Measurements from ENCODE around the gene GPR152. TPM values are rescaled to one million over a fixed set of nuclear protein-coding genes. Genes with fewer than 3 reads are reported as not detected.

Gene GPR152
- total and polyA plus RNA-seq, 12 donors, result not detected

DNA sequence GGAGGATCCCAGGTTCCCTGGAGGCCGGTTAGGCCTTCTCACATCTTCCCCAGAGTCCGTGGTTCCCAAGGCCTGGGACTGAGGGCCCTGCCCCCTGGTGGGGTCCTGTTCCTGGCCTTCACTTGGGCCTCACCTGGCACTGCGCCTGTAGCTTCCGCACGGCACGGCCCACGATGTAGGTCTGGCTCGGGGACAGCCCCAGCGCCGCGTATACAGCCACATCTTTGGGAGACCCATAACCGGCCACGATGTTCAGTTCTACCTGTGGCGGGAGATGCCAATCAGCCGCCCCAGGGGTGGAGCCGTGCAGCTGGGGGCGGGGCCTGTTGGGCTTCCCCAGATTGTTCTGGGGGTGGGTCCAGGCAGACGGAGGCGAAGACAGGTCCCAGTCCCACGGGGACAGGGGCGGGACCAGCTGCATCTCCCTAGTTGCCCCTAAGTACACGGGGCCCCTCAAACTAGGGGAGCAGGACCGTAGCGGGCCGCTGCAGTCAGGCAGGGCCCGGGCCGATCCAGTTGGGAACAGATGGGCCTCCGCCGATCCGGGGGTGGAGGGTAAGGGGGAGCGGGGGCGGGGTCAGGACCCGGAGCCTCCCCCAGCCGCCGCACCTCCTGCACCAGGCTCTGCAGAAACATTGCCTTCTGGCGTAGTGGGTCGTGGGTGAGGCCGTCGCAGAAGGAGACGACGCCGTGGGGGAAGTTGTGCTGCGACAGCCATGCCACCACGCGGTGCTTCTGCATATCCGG, 40.4 kb upstream of the GPR152 start:
- no peaks in the 10 kb centered on the region for H3K9me3 ChIP-seq
- 83 to 90% methylated on average over 43 to 46 of the region's 46 CpGs for WGBS, 2 donors
- intact Hi-C loops (cut with DNase I), result no loop called here
- ATAC-seq (no peak), DNase-seq (no peak)
- no peak overlapping the region for H3K27ac ChIP-seq
- TF ChIP-seq, protein P1, sequence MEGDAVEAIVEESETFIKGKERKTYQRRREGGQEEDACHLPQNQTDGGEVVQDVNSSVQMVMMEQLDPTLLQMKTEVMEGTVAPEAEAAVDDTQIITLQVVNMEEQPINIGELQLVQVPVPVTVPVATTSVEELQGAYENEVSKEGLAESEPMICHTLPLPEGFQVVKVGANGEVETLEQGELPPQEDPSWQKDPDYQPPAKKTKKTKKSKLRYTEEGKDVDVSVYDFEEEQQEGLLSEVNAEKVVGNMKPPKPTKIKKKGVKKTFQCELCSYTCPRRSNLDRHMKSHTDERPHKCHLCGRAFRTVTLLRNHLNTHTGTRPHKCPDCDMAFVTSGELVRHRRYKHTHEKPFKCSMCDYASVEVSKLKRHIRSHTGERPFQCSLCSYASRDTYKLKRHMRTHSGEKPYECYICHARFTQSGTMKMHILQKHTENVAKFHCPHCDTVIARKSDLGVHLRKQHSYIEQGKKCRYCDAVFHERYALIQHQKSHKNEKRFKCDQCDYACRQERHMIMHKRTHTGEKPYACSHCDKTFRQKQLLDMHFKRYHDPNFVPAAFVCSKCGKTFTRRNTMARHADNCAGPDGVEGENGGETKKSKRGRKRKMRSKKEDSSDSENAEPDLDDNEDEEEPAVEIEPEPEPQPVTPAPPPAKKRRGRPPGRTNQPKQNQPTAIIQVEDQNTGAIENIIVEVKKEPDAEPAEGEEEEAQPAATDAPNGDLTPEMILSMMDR (IDR thresholded peaks at IDR 0.05), result no peak
- peaks cover 0 to 97% (median 61%) of the 10 kb centered on the region in 9 donors for H3K36me3 ChIP-seq
- H3K4me3 ChIP-seq, result no peak overlapping the region
- H3K4me1 ChIP-seq, result peaks cover 0 to under 1% (median 0%) of the 10 kb centered on the region in 9 donors
- H3K27me3 ChIP-seq, result no peaks in the 10 kb centered on the region

DNA sequence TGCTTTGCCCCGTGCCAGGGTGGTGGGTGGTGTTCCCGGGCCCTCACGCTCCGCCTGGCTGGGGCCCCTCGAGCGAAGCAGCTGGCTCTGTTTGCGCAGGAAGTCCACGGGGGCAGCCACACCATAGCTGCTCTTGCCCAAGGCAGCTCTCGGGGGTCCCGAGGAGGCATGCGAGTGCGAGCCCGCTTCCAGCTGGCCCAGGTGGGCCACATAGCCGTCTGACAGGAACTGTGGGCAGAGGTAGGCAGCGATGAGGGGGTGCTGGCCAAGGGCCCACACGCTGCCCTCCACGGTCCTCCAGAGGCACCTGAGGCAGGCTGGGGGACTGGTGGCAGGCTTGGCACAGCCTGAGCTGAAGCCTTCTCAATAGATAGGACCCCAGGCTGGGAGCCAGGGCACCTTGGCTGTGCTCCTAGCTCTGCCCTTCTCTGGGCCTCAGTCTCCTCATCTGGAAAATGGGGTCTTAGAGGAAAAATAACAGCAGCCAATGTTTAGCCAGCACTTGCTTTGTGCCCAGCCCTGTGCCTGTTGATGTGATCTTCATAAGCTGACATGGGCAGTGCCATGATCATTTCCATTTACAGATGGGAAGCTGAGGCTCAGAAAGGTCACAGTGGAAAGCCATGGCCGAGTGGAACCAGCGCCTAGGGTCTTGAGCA, 39.7 kb upstream of the GPR152 start:
- whole genome bisulfite sequencing, 2 donors, result 88 to 89% methylated on average over 19 of the region's 19 CpGs
- DNase-seq (no peak), ATAC-seq (no peak)
- no peaks in the 10 kb centered on the region for H3K4me1 ChIP-seq
- no peak overlapping the region for H3K4me3 ChIP-seq
- no peak overlapping the region for H3K27ac ChIP-seq
- H3K27me3 ChIP-seq, result no peaks in the 10 kb centered on the region
- H3K9me3 ChIP-seq, result no peaks in the 10 kb centered on the region
- TF ChIP-seq, protein P1 (IDR thresholded peaks at IDR 0.05), result no peak
- peaks cover 0 to 97% (median 61%) of the 10 kb centered on the region in 9 donors for H3K36me3 ChIP-seq
- intact Hi-C loops (cut with DNase I), result no loop called here

DNA sequence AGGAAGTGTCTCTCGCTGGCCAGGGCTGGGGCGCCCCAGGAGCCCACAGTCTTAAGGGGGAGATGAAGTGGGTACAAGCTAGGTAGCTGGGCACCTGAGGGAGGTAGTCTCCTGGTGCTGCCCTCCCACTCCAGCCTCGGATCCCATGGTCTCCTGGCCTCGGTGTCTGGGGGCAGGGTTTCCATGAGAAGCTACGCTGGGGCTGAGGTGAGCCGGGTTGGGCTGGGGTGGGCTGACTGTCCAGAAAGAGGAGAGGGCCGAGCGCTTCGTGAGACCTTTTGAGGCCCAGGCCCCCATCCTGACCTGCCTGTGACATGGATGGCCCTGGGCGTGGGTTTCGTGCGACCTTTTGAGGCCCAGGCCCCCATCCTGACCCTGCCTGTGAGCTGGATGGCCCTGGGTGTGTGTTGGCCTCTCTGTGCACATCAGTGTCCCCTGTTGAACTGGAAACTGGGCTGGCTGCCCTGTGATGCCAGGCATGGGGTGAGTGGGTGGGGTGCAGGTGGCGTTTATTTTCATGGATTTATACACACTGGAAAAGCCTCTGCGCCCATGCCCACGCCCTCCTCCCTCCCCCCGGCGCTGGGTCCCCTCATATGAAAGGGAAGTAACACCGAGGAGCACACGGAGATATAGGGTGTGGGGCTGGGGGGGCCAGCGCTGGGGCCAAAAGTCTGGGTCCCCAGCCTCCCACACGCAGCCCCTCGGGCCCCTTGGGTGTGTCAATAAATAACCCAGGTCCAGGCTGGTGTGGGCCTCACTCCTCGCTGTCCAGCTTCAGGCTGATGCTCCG, 38.9 kb upstream of the GPR152 start:
- DNase-seq, result no peak
- no peak overlapping the region for H3K27ac ChIP-seq
- H3K9me3 ChIP-seq, result no peaks in the 10 kb centered on the region
- peak in 1 of 8 donors; percentile 6 for ATAC-seq
- 86 to 89% methylated on average over 24 of the region's 24 CpGs for WGBS, 2 donors
- H3K4me3 ChIP-seq, result no peak overlapping the region
- intact Hi-C loops (cut with DNase I), result no loop called here
- H3K27me3 ChIP-seq, result no peaks in the 10 kb centered on the region
- TF ChIP-seq, protein P1 (IDR thresholded peaks at IDR 0.05), result no peak
- peaks cover 0 to 7% (median 0%) of the 10 kb centered on the region in 9 donors for H3K4me1 ChIP-seq
- peaks cover 0 to 96% (median 57%) of the 10 kb centered on the region in 9 donors for H3K36me3 ChIP-seq

DNA sequence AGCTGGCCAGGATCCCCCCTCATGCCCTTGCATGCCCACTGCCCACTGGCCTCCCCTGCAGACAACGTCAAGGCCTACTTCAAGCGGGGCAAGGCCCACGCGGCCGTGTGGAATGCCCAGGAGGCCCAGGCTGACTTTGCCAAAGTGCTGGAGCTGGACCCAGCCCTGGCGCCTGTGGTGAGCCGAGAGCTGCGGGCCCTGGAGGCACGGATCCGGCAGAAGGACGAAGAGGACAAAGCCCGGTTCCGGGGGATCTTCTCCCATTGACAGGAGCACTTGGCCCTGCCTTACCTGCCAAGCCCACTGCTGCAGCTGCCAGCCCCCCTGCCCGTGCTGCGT, 38.2 kb upstream of the GPR152 start:
- intact Hi-C loops (cut with DNase I), result no loop called here
- Histone ChIP-seq H3K27me3 (no peaks in the 10 kb centered on the region), H3K9me3 (no peaks in the 10 kb centered on the region), H3K36me3 (peaks cover 0 to 88% (median 53%) of the 10 kb centered on the region in 9 donors), H3K4me3 (no peak overlapping the region), H3K4me1 (peaks cover 0 to 15% (median 0%) of the 10 kb centered on the region in 9 donors), H3K27ac (no peak overlapping the region)
- WGBS, 2 donors, result 80 to 82% methylated on average over 15 of the region's 15 CpGs
- ATAC-seq (no peak), DNase-seq (no peak)
- TF ChIP-seq, protein P1 (IDR thresholded peaks at IDR 0.05), result no peak
